Activated CD8-positive, alpha-beta memory T cell treated with anti-CD3 and anti-CD28 coated beads, Interleukin-2, amount 50 U/mL, for 1 hour (primary cell): ENCODE measurements around the gene STIM2.

Experiments used
- DNase-seq: peaks from one replicate; pipeline ENCODE4 v3.0.0-alpha.2; 2020; ENCODE audit errors: extremely low read depth

The STIM2 gene

DNA sequence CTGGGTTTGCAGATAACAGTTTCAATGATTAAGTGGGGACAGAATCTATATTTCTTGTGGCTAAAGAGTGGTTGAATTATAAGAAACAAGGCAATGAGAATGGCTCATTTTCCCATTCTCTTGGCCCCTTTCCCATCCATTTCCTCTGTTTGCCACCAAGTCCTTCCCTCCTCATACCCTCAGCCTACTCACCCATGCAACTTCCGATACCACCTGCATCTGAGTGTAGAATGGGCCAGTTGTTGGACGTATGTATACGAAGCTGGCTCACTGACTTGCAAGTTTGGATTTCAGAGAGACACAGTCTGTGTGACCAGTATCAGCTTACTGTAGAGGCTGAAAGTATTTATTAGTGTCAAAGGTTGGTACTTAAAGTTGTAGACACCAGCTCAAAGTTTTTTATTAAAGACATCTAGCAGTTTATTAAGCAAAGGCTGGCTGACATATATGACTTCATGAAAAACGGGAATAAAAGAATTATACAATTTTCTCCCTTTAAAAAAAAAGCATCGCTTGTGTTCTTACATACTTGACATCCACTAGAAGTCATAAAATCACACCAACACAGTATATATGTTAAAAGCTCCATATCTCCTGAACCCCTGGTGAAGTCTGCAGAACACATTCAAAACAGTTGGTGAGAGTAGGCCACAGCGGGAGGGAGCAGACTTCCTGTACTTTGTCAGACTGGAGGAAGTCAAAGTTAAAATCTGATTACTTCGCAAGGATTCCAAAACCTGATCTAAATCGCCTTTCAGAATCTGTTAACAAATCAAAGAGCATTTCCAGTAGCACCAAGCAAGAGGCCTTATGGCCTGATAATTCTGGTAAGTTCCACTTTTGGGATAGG, 22.4 kb upstream of the STIM2 start:
- no peak for DNase-seq

GRCh38 chr4:26839016-26839415, 21.6 kb upstream of the STIM2 start:
- DNase-seq, result no peak

- no peak for DNase-seq
Observed at GRCh38 chr4:26839534-26839951, 21.1 kb upstream of the STIM2 start.

DNA sequence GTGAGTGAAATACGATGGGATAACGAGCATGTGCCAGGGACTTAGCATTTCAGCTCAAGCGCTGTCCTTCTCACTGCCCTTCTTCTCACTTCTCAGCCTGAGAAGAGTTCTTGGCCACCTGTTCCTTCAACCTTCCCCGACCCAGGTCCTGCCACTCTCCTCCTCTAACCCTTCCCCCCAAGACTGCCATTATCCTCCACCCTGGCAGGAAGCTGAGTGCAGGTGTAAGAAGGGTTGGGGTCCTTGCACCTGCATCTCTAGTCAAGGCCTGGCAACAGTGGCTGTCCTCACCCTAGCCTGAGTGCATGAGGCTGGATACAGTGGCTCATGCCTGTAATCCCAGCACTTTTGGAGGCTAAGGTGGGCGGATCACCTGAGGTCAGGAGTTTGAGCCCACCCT, 19.9 kb upstream of the STIM2 start:
- DNase-seq, result no peak

GRCh38 chr4:26842911-26843310, 17.7 kb upstream of the STIM2 start:
- no peak for DNase-seq

GRCh38 chr4:26850528-26850927, 10.1 kb upstream of the STIM2 start:
- no peak for DNase-seq

- no peak for DNase-seq
Observed at GRCh38 chr4:26851129-26851528, 9.5 kb upstream of the STIM2 start.

DNA sequence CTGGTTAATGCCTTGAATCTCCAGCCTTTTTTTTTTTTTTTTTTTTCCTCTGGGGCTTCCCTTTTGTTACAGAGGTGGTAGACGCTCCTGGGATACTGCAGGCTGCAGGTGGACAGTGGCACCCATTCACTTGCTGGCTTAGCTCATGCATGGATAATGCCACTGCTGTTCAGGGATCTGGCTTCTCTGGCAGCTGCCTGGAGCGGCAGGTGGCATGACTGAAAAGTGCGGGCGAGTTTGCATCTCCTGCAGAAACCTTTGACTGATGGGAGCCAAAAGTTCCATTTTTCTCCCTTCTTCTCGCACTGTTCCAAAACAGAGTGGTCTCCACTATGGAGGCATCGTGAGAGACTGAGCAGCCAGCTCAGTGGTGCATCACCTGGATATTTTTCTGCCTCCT, 5.9 kb upstream of the STIM2 start:
- DNase-seq, result no peak

DNA sequence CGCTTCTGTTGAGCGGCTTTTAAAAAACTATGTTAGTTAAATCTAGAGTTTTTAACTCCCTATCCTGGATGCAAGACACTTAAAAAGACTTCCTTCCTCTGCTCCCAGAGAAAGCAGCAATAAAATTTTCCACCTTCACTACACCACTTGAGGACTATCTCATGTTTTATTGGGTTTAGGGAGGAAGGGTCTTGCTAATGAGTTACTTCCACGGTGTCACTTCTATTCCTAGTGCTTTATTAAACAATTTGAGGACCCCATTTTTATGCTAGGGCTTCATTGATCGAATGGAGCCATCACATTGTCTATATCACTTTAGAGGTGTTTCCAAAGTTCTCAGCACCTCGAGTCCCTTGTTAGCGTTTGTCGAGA, 3.7 kb upstream of the STIM2 start:
- no peak for DNase-seq

DNA sequence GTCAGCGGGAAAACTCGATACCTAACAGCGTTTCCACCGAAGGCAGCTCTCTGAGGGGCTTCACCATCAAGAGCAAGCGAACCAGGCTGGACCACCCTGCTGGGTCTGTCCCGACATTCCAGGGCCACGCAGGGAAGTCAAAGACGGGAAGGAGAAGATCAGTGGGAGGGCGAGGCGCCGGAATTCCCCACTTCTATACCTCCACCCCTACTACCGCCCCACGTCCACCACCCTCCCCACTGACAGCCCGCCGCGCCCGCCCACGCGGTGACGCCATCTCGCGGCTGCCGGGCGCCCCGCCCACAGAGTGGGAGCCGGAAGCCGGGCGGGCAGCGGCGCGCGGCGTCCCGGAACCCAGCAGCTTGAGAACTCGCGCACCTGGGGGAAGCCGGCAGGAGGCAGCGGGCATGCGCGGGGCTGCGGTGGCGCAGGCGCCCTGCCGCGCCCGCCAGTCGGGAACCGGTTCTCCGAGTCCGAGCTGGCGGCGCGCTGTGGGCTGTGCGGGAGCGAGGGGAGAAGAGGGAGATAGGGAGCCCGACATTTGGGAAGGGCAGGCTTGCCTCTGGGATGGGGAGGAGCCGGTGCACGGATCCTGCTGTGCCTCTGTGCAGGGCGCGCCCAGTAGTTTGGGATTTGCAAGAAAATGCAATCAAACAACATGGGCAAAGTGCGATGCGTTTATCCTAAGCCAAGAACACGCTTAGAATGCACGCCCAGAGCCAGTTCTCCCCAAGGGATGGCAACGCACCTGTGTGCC, 3.2 kb upstream of the STIM2 start:
- peak; percentile 81 for DNase-seq

GRCh38 chr4:26858035-26858918, 2.4 kb upstream of the STIM2 start:
- no peak for DNase-seq

DNA sequence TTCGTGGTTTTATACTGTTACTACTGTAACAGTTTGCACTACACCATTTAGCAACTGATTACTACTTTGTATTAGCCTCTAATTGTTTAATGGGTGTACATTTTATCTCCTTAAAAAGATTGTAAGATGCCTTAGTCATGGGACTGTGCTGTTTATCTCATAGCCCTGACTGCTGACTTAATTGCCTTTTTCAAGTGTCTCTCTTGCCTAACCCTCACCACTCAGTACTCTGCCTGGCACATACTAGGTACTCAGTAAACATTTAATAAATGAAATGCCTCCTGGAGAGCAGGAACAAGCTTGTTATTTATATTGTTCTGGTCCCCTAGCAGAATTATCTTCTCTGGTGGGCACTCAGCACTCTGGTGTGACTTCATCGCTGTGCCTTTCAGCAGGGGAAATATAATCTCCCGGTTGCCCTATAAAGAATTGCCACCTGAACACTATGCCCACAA, 1.7 kb upstream of the STIM2 start:
- DNase-seq, result no peak

GRCh38 chr4:26859762-26860156, 882 bp upstream of the STIM2 start:
- DNase-seq, result no peak

DNA sequence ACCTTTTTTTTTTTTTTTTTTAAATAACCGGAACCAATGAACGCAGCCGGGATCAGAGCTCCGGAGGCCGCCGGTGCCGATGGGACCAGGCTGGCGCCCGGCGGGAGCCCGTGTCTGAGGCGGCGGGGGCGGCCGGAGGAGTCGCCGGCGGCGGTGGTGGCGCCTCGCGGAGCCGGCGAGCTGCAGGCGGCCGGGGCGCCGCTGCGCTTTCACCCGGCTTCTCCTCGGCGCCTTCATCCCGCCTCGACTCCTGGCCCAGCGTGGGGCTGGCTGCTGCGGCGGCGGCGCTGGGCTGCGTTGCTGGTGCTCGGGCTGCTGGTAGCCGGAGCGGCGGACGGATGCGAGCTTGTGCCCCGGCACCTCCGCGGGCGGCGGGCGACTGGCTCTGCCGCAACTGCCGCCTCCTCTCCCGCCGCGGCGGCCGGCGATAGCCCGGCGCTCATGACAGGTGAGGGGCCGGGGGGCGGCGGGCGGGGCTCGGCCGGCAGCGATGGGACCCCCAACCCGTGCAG, 337 bp downstream of the STIM2 start:
- DNase-seq, result no peak

GRCh38 chr4:26861434-26862186, 969 bp downstream of the STIM2 start:
- no peak for DNase-seq

GRCh38 chr4:26862381-26862915, 1.8 kb downstream of the STIM2 start:
- DNase-seq, result no peak

DNA sequence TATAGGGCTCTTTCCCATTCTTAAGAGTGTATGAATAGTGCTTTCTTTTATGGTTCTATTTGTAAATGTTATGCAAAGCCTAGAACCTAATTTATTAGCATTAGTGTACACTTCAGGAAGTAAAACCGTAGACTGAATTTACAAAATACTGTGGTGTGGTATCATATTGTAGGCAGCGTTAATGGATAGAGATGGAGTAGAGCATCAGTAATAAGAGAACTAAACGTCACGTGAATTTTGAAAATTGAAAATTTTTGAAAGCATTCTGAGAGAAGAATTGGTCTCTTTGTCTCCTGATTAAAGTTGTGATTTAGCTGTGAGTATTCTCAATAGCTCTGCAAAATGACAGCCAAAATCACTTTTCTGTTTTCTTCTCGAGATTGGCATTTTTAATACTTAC, 2.9 kb downstream of the STIM2 start:
- DNase-seq, result no peak

DNA sequence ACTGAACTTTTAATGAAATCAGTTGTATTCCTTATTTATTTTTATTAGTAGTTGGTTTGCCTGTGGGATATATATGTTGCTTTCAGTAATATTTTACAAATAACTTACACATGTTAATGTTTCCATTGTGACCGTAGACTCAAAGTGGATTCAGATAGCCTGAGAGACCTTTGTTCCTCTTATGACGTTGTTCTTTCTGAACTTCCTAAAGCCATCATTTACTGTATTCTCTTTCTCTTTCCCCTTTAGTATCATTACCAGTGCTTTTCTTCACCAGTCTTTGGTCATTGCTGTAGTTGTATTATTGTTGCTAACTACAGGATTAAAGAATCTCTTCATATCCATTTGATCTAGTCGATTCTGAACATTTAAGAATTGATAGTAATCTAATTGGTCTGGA, 4.3 kb downstream of the STIM2 start:
- no peak for DNase-seq

GRCh38 chr4:26866203-26866602, 5.6 kb downstream of the STIM2 start:
- no peak for DNase-seq

DNA sequence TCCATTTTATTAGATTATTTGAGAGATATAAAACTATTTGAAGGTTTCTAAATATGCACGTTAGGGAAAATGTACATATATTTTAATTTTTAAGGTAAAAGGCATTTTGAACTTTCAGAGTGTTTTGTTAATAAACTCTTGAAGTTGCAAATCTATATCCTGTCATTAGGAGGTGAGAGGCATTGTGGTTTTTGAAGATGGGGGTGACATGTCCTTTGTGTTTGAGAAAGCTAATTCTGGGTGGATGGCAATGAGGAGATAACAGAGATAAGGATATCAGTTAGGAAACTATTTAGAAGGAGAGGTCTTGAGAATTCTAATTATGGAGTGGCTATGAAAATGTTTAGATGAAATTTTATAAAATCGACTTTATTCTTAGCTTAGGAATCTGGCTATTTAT, 6.1 kb downstream of the STIM2 start:
- no peak for DNase-seq
